SK-N-MC (cell line): ENCODE data around the gene KDM7A.

Experiments used
- DNase-seq: peaks from one replicate; pipeline ENCODE4 v3.0.0-alpha.2; 2011; ENCODE audit warnings: low read depth, low spot score
- H3K27ac ChIP-seq: fragments of 200-600 bp; sonication (generic); 2 replicates; pipeline ENCODE4 v1.5.1; 2016; ENCODE audit warnings: mixed run types
- H3K36me3 ChIP-seq: fragments of 200-600 bp; sonication (generic); 2 replicates; pipeline ENCODE4 v1.6.1; 2017; ENCODE audit warnings: antibody characterized with exemption, low read length, mixed read lengths; ENCODE audit not compliant: insufficient read depth
- H3K4me3 ChIP-seq: fragments of 200-600 bp; sonication (generic); 2 replicates; pipeline ENCODE4 v1.5.1; 2016
- H3K9ac ChIP-seq: fragments of 200-600 bp; sonication (generic); 2 replicates; pipeline ENCODE4 v1.8.0; 2017; ENCODE audit warnings: mixed run types, mixed read lengths; ENCODE audit not compliant: insufficient read length
- H3K9me3 ChIP-seq: fragments of 200-600 bp; sonication (generic); 2 replicates; pipeline ENCODE4 v1.6.1; 2017; ENCODE audit warnings: low read depth, mild to moderate bottlenecking, antibody characterized with exemption, low read length, moderate library complexity, mixed read lengths
- EZH2 ChIP-seq: fragments of 200-600 bp; sonication (generic); IDR thresholded peaks from one replicate; pipeline ENCODE4 v1.6.1; 2017; ENCODE audit warnings: antibody characterized with exemption
- FOXP2 ChIP-seq: optimal IDR thresholded peaks from 2 replicates; pipeline ENCODE3; 2011; ENCODE audit warnings: mild to moderate bottlenecking, moderate library complexity; ENCODE audit not compliant: insufficient read depth; ENCODE audit errors: extremely low read length, control extremely low read depth
- POLR2AphosphoS5 ChIP-seq: IDR thresholded peaks from 2 replicates; pipeline ENCODE4 v1.6.1; 2012; ENCODE audit warnings: mild to moderate bottlenecking, low read depth, low read length, borderline replicate concordance

Gene KDM7A

GRCh38 chr7:140048138-140048537, 128.6 kb downstream of the KDM7A start:
- Histone ChIP-seq H3K9me3 (no peaks in the 10 kb centered on the region), H3K4me3 (no peak overlapping the region), H3K27ac (no peak overlapping the region), H3K36me3 (no peaks in the 10 kb centered on the region), H3K9ac (no peak overlapping the region)
- no peak for DNase-seq
- TF ChIP-seq POLR2AphosphoS5, result no peak
- TF ChIP-seq EZH2, result no peak
- TF ChIP-seq FOXP2, result no peak

- Histone ChIP-seq H3K36me3 (no peaks in the 10 kb centered on the region), H3K4me3 (no peak overlapping the region), H3K9ac (no peak overlapping the region), H3K27ac (no peak overlapping the region), H3K9me3 (no peaks in the 10 kb centered on the region)
- no peak for DNase-seq
- no peak for TF ChIP-seq FOXP2
- no peak for TF ChIP-seq POLR2AphosphoS5
- TF ChIP-seq EZH2, result no peak
These were observed 129.6 kb downstream of the KDM7A start for GRCh38 chr7:140047197-140047596.

GRCh38 chr7:140045697-140046096, 131.1 kb downstream of the KDM7A start:
- no peaks in the 10 kb centered on the region for H3K9me3 ChIP-seq
- TF ChIP-seq POLR2AphosphoS5 (no peak), EZH2 (no peak), FOXP2 (no peak)
- H3K36me3 ChIP-seq, result no peaks in the 10 kb centered on the region
- no peak overlapping the region for H3K4me3 ChIP-seq
- no peak overlapping the region for H3K27ac ChIP-seq
- DNase-seq, result no peak
- H3K9ac ChIP-seq, result no peak overlapping the region

- DNase-seq, result no peak
- Histone ChIP-seq H3K9ac (no peak overlapping the region), H3K27ac (no peak overlapping the region), H3K4me3 (no peak overlapping the region), H3K36me3 (no peaks in the 10 kb centered on the region), H3K9me3 (no peaks in the 10 kb centered on the region)
- TF ChIP-seq POLR2AphosphoS5 (no peak), FOXP2 (no peak), EZH2 (no peak)
These were observed 132.5 kb downstream of the KDM7A start for GRCh38 chr7:140044251-140044650.

GRCh38 chr7:140042386-140042670, 134.5 kb downstream of the KDM7A start:
- no peak for DNase-seq
- Histone ChIP-seq H3K36me3 (no peaks in the 10 kb centered on the region), H3K9ac (no peak overlapping the region)

GRCh38 chr7:140041659-140042385, 135.0 kb downstream of the KDM7A start:
- Histone ChIP-seq H3K9me3 (no peaks in the 10 kb centered on the region), H3K9ac (no peak overlapping the region), H3K27ac (no peak overlapping the region), H3K36me3 (no peaks in the 10 kb centered on the region), H3K4me3 (no peak overlapping the region)
- TF ChIP-seq EZH2 (no peak), FOXP2 (no peak), POLR2AphosphoS5 (no peak)
- DNase-seq, result no peak

More at GRCh38 chr7:140042386-140042670, 134.5 kb downstream of the KDM7A start:
- H3K27ac ChIP-seq, result no peak overlapping the region
- no peaks in the 10 kb centered on the region for H3K9me3 ChIP-seq
- no peak for TF ChIP-seq POLR2AphosphoS5
- TF ChIP-seq FOXP2, result no peak
- no peak for TF ChIP-seq EZH2
- H3K4me3 ChIP-seq, result no peak overlapping the region

- H3K9me3 ChIP-seq, result no peaks in the 10 kb centered on the region
- TF ChIP-seq EZH2 (no peak), POLR2AphosphoS5 (no peak), FOXP2 (no peak)
- no peaks in the 10 kb centered on the region for H3K36me3 ChIP-seq
- H3K27ac ChIP-seq, result no peak overlapping the region
- H3K4me3 ChIP-seq, result no peak overlapping the region
- no peak for DNase-seq
- H3K9ac ChIP-seq, result no peak overlapping the region
These were observed 136.9 kb downstream of the KDM7A start for GRCh38 chr7:140039896-140040295.

GRCh38 chr7:140039066-140039465, 137.7 kb downstream of the KDM7A start:
- no peak for TF ChIP-seq FOXP2
- TF ChIP-seq EZH2, result no peak
- no peak for TF ChIP-seq POLR2AphosphoS5
- Histone ChIP-seq H3K9ac (no peak overlapping the region), H3K9me3 (no peaks in the 10 kb centered on the region), H3K27ac (no peak overlapping the region), H3K4me3 (no peak overlapping the region), H3K36me3 (no peaks in the 10 kb centered on the region)
- no peak for DNase-seq
